Thyroid gland (tissue), 4 donors: ENCODE data around the gene CD93.

Source experiments
- CTCF ChIP-seq, 6 experiments: fragments of 200-600 bp in 3 of 6; fragments of 450-650 bp in 3 of 6; sonication (generic) in 3 of 6; IDR thresholded peaks; one replicate each; pipeline ENCODE4 v1.5.1; 2016 to 2019; ENCODE audit warnings: antibody characterized with exemption in 6 of 6, mild to moderate bottlenecking in 2 of 6, inconsistent platforms in 1 of 6, moderate library complexity in 1 of 6
- POLR2A ChIP-seq, 2 donors: fragments of 450-650 bp; IDR thresholded peaks; one replicate each; pipeline ENCODE4 v1.6.1; 2017; ENCODE audit warnings: antibody characterized with exemption in 2 of 2, mild to moderate bottlenecking in 2 of 2, moderate library complexity in 1 of 2

- TF ChIP-seq CTCF (IDR thresholded peaks at IDR 0.05): no peak
- no peak for TF ChIP-seq POLR2A (IDR thresholded peaks at IDR 0.05)
These were observed 44.6 kb upstream of the CD93 start for GRCh38 chr20:23130622-23131140.
